ENCODE measurements around the gene NUMB.

- TF ChIP-seq, protein P1, sequence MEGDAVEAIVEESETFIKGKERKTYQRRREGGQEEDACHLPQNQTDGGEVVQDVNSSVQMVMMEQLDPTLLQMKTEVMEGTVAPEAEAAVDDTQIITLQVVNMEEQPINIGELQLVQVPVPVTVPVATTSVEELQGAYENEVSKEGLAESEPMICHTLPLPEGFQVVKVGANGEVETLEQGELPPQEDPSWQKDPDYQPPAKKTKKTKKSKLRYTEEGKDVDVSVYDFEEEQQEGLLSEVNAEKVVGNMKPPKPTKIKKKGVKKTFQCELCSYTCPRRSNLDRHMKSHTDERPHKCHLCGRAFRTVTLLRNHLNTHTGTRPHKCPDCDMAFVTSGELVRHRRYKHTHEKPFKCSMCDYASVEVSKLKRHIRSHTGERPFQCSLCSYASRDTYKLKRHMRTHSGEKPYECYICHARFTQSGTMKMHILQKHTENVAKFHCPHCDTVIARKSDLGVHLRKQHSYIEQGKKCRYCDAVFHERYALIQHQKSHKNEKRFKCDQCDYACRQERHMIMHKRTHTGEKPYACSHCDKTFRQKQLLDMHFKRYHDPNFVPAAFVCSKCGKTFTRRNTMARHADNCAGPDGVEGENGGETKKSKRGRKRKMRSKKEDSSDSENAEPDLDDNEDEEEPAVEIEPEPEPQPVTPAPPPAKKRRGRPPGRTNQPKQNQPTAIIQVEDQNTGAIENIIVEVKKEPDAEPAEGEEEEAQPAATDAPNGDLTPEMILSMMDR (IDR thresholded peaks at IDR 0.05) = no peak
- no peak for TF ChIP-seq ZFX (IDR thresholded peaks at IDR 0.05; ENCODE audit: borderline replicate concordance)
Observed at GRCh38 chr14:73313151-73313550, 145.2 kb downstream of the NUMB start.
